GM21360 (cell line): Measurements from ENCODE around the gene MAML2.

Experiments used
- ATAC-seq: cut with Tn5 transposase; IDR thresholded peaks from one replicate; pipeline ENCODE4 v1.9.1; 2021; ENCODE audit warnings: mild to moderate bottlenecking, moderate library complexity; ENCODE audit not compliant: unreplicated experiment

MAML2 gene

GRCh38 chr11:96339706-96340554 lies 3.1 kb downstream of the MAML2 start:
- ATAC-seq = no peak

GRCh38 chr11:96338910-96339705 lies 3.9 kb downstream of the MAML2 start:
- peak; percentile 35 for ATAC-seq

- ATAC-seq = peak; percentile 27
These were observed 5.2 kb downstream of the MAML2 start for GRCh38 chr11:96337541-96338431.

- ATAC-seq = no peak
These were observed 7.6 kb downstream of the MAML2 start for GRCh38 chr11:96335388-96335787.

- ATAC-seq = no peak
These were observed 8.8 kb downstream of the MAML2 start for GRCh38 chr11:96334219-96334618.

GRCh38 chr11:96333191-96333719 lies 9.7 kb downstream of the MAML2 start:
- no peak for ATAC-seq

GRCh38 chr11:96332126-96332771 lies 10.7 kb downstream of the MAML2 start:
- no peak for ATAC-seq

- ATAC-seq = no peak
These were observed 11.3 kb downstream of the MAML2 start for GRCh38 chr11:96331699-96332116.

- ATAC-seq = no peak
These were observed 12.5 kb downstream of the MAML2 start for GRCh38 chr11:96330511-96330859.

- ATAC-seq = no peak
These were observed 13.0 kb downstream of the MAML2 start for GRCh38 chr11:96329855-96330510.

GRCh38 chr11:96329419-96329818 lies 13.6 kb downstream of the MAML2 start:
- no peak for ATAC-seq

GRCh38 chr11:96328395-96329010 lies 14.5 kb downstream of the MAML2 start:
- ATAC-seq = no peak

- no peak for ATAC-seq
These were observed 16.0 kb downstream of the MAML2 start for GRCh38 chr11:96326959-96327358.

GRCh38 chr11:96324912-96325311 lies 18.1 kb downstream of the MAML2 start:
- no peak for ATAC-seq

GRCh38 chr11:96323642-96323985 lies 19.4 kb downstream of the MAML2 start:
- ATAC-seq = no peak

- no peak for ATAC-seq
These were observed 20.0 kb downstream of the MAML2 start for GRCh38 chr11:96322775-96323641.

GRCh38 chr11:96321091-96321490 lies 21.9 kb downstream of the MAML2 start:
- ATAC-seq = no peak

GRCh38 chr11:96319898-96320656 lies 22.9 kb downstream of the MAML2 start:
- ATAC-seq = no peak
